Kidney (tissue), 14 donors: ENCODE data around the gene FBXW12. TPM values are rescaled to one million over a fixed set of nuclear protein-coding genes. Genes with fewer than 3 reads are reported as not detected.

Experiments
- DNase-seq, 5 donors: peaks; one replicate each; pipeline ENCODE4 v3.0.0-alpha.2; 2013 to 2020
- FAIRE-seq: peaks from 2 replicates; lab custom pipeline; 2012; peaks lifted over from hg19 to GRCh38; lab: Jason Lieb, UNC
- H3K27ac ChIP-seq, 2 donors: one replicate each; pipeline ENCODE4 v1.7.0; 2013; ENCODE audit warnings: low read depth in 2 of 2, low read length in 2 of 2, inconsistent platforms in 1 of 2
- H3K27me3 ChIP-seq: one replicate; pipeline ENCODE4 v1.7.1; 2013; ENCODE audit warnings: low read length, inconsistent platforms; ENCODE audit not compliant: control insufficient read depth, insufficient read depth
- H3K36me3 ChIP-seq, 3 donors: one replicate each; pipeline versions ENCODE4 v1.7.0 to v1.7.1; 2013; ENCODE audit warnings: low read length in 3 of 3, control low read depth in 1 of 3, inconsistent platforms in 1 of 3; ENCODE audit not compliant: insufficient read depth in 3 of 3, control insufficient read depth in 2 of 3
- H3K4me1 ChIP-seq, 3 donors: one replicate each; pipeline versions ENCODE4 v1.7.0 to v1.7.1; 2013; ENCODE audit warnings: low read length in 3 of 3, inconsistent platforms in 1 of 3, low read depth in 1 of 3; ENCODE audit not compliant: control insufficient read depth in 2 of 3, insufficient read depth in 2 of 3
- H3K4me3 ChIP-seq, 3 donors: one replicate each; pipeline versions ENCODE4 v1.7.0 to v1.8.1; 2013; ENCODE audit warnings: low read length in 3 of 3, control low read depth in 1 of 3, inconsistent platforms in 1 of 3
- H3K9ac ChIP-seq, 3 donors: one replicate each; pipeline versions ENCODE4 v1.7.0 to v1.7.1; 2013; ENCODE audit warnings: low read length in 3 of 3, control low read depth in 1 of 3, inconsistent platforms in 1 of 3
- H3K9me3 ChIP-seq, 3 donors: one replicate each; pipeline versions ENCODE4 v1.7.0 to v1.7.1; 2013; ENCODE audit warnings: low read length in 3 of 3, control low read depth in 1 of 3, inconsistent platforms in 1 of 3; ENCODE audit not compliant: control insufficient read depth in 2 of 3, insufficient read depth in 1 of 3
- intact Hi-C: fragments of 100-400 bp; cut with DNase I; formaldehyde crosslinking; loops from one replicate; pipeline ENCODE4 v1.11.1; 2022
- polyA plus RNA-seq: library from polyadenylated mRNA; stranded (reverse); fragments of 350-450 nt; fragmentation: Illumina TruSeq; extraction: RNeasy Lipid Tissue Mini Kit (QIAGEN cat#74804); gene quantifications from one replicate; pipeline ENCODE4 v1.2.3, GENCODE V29; 2014; ENCODE audit warnings: low read depth, low replicate concordance; ENCODE audit not compliant: insufficient read depth
- total RNA-seq: library from RNA; stranded (reverse); fragmentation: NEBNext Ultra II Directional; extraction: Animal tissue kit (Norgen Biotek cat#: 25700); gene quantifications from one replicate; pipeline ENCODE4 v1.2.1, GENCODE V29; 2021
- TF ChIP-seq, protein P1 (sequence below): IDR thresholded peaks from 3 replicates; pipeline ENCODE4 v1.5.1; 2012; ENCODE audit warnings: mild to moderate bottlenecking, moderate library complexity, borderline replicate concordance; ENCODE audit not compliant: insufficient read depth; ENCODE audit errors: extremely low read depth
- donor health status: control.
- donor health status: control.
- donor health status: control.
- donor health status: control.
- donor health status: control.
- donor health status: DM: yes; HTN: yes; CAD: no.
- donor health status: Normal renal cell carcinoma (clear cell type).

FBXW12 gene
- total and polyA plus RNA-seq, 2 donors from 2014 or later: not detected

DNA sequence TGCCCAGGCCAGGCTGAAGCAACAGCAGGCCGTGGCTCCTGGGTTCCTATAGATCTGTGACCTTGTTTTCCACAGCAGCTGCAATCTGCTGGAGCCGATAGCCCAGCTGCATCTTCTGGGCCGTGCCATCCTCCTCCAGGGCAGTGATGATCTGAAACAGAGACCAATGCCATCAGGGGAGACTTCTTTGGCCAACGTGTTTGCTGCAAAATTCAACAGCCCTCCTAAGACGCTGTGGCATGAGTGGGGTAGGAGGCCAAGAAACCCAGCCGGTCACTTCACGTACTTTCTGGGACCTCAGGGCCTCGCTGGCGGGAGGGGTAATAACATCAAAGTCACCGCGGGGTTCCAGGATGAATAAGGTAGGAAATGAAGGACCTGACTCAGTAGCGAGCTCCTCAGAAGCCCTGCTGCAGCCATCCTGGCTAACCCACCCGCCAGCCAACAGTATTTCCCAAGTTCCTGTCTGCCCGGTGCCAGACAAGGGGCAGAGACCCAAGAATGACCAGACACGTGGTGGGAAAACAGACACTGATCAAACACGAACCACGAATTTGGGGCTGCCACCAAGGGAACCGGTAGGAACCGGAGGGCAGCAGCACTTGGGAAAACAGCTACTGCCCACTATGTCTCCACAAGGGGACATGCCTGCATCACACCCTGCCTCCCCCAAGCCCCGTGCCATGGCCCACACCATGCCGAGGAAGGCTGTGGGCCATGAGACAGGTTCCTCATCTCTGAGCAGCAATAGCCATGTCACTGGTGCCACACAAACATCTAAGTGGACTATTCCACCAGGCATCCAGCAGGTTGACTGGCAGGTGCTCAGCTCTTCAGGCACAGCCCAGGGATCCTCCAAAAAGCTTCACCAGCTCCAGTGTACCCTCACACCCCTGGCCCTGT lies 32.7 kb downstream of the FBXW12 start:
- TF ChIP-seq, protein P1, sequence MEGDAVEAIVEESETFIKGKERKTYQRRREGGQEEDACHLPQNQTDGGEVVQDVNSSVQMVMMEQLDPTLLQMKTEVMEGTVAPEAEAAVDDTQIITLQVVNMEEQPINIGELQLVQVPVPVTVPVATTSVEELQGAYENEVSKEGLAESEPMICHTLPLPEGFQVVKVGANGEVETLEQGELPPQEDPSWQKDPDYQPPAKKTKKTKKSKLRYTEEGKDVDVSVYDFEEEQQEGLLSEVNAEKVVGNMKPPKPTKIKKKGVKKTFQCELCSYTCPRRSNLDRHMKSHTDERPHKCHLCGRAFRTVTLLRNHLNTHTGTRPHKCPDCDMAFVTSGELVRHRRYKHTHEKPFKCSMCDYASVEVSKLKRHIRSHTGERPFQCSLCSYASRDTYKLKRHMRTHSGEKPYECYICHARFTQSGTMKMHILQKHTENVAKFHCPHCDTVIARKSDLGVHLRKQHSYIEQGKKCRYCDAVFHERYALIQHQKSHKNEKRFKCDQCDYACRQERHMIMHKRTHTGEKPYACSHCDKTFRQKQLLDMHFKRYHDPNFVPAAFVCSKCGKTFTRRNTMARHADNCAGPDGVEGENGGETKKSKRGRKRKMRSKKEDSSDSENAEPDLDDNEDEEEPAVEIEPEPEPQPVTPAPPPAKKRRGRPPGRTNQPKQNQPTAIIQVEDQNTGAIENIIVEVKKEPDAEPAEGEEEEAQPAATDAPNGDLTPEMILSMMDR: no peak
- Histone ChIP-seq H3K9ac (no peak overlapping the region), H3K4me1 (peaks cover 0 to 3% (median 0%) of the 10 kb centered on the region in 3 donors), H3K9me3 (no peaks in the 10 kb centered on the region), H3K36me3 (peaks cover 0 to 34% (median 33%) of the 10 kb centered on the region in 3 donors), H3K27me3 (no peaks in the 10 kb centered on the region), H3K27ac (no peak overlapping the region), H3K4me3 (no peak overlapping the region)
- DNase-seq (peak in 2 of 5 donors; percentile 6 to 29), FAIRE-seq (no peak)
- intact Hi-C loops: loop anchor here (5.0 kb wide), 1 partner anchor 33 kb away; no protein-coding TSS in a partner anchor

DNA sequence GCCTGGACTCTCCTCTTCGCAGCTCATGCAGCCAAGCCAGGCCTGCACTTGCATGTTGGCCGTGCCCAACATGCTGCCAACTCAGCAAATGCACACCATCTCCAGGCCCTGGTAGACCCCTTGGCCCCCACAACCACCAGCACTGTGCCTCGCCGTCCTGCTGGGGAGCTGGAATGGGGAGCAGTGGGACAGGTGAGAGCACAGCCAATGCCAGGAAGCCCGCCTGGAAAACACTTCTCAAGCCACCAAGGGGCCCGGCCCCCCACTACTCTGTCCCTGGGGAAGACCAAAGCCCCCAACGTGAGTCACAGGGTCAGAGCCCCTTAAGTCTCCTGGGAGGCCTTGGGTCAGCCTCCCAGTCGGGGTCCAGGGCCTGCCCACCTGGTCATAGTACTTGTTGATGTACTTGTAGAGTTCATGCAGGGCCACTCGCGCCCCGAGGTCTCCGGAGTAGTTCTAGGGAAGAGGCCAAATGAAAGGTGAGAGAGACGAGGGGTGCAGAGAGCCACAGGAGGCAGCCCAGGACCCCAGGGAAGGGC lies 33.4 kb downstream of the FBXW12 start:
- peaks cover 0 to 40% (median 37%) of the 10 kb centered on the region in 3 donors for H3K36me3 ChIP-seq
- peak in 3 of 5 donors; percentile 8 to 57 (median 25) for DNase-seq
- FAIRE-seq: no peak

DNA sequence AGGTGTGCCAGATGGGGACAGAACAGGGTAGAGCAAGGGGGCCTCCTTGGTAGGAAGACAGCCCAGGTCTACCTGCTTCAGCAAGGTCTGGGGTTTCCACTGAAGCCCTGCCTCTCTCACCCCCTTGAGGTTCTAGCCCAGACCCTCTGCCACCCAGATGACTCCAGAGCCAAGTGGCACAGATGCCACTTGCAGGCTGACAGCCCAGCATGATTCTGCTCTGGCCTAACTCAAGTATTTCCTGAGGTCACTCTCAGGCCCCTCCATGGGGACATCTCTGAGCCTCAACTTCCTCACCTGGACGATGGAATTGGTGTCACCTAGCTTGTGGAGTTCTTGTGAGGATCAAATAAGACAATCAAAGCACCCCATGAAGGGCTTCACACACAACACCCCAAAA lies 34.0 kb downstream of the FBXW12 start:
- TF ChIP-seq, protein P1: no peak
- Histone ChIP-seq H3K4me3 (no peak overlapping the region), H3K9me3 (no peaks in the 10 kb centered on the region), H3K9ac (no peak overlapping the region), H3K4me1 (peaks cover 0 to 3% (median 0%) of the 10 kb centered on the region in 3 donors), H3K27ac (no peak overlapping the region), H3K36me3 (peaks cover 0 to 46% (median 43%) of the 10 kb centered on the region in 3 donors), H3K27me3 (no peaks in the 10 kb centered on the region)
- intact Hi-C loops: no loop called here
- FAIRE-seq (no peak), DNase-seq (peak in 1 of 5 donors; percentile 8)

More for the DNA sequence above, 33.4 kb downstream of the FBXW12 start:
- Histone ChIP-seq H3K4me3 (no peak overlapping the region), H3K27me3 (no peaks in the 10 kb centered on the region), H3K9me3 (no peaks in the 10 kb centered on the region), H3K9ac (no peak overlapping the region), H3K27ac (no peak overlapping the region), H3K4me1 (peaks cover 0 to 3% (median 0%) of the 10 kb centered on the region in 3 donors)
- TF ChIP-seq, protein P1: no peak
- intact Hi-C loops: no loop called here
